ENCODE data around the gene NOD1.
A peak's percentile ranks its signal among the peaks of the same experiment; 100 is the strongest.
"Not testable (repeated sequence)": the region's sequence is repeated elsewhere in the genome, so short reads cannot be mapped to it uniquely, and the experiment has no call there.

Gene NOD1

DNA sequence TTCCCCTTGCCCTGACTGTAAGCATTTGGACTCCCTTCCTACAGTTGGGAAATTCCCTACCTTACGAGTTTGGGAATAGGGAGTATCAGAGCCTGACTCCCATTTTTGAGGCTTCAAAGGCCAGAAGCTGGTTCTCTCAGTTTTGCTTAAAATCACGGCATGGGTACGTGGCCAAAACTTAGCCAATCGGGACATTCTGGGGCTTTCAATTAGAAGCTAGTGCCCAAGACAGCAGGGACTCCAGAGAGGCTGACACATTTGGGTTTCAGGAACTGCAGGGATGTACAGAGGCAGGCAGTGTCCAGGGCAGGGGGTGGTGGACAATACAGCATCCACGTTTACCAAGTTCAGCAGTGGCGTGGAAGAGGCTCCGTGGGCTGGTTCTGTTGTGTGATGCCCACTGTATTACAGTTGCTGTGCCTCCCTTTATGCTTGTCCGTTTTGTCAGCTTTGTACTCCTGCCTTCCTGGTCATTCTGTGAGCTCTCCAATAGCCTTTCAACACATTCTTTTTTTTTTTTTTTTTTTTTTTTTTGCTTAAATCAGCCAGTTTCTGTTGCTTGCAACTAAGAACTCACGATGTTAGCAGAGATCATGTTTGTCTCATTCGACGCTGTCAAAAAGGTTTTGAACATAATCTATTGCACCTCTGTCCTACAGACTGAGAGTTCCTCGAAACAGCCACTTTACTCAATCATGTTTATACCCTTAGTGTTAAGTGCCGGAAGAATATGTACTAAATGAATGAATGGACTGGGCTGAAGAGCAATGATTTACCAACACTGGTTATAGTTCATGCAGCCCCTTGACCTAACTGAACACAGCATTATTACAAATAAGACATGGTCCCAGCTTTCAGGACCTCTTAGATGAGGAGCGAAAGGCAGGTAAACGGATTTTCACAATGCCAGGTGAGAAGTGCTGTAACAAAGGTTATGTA lies 25.0 kb upstream of the NOD1 start:
- DNase-seq (ENCODE audit: low read depth in 3 of 3) = no peak

GRCh38 chr7:30502470-30503251 lies 24.1 kb upstream of the NOD1 start:
- no peak for DNase-seq (ENCODE audit: low read depth in 3 of 3)

GRCh38 chr7:30501264-30501663 lies 22.7 kb upstream of the NOD1 start:
- no peak for DNase-seq (ENCODE audit: low read depth in 3 of 3)

DNA sequence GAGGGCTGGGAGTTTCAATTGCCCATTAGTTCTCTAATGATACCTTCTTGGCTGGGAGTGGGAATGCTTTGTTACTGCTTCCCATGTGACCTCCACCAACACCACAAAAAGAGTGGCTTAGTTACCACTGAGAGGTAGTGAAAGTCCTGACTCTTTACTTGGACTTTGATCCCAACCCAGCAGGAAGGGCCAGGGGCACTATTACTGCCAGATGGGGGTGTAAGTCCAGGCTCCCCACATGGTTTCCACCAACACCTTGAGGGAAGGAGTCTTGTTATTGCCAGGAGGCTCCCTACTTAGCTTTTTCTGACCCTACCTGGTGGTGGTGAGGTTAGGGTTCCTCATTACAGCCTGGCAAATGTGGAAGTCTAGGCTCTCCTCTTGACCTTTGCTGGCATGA lies 14.6 kb upstream of the NOD1 start:
- no peak for DNase-seq (ENCODE audit: low read depth in 3 of 3)

- no peak for DNase-seq (ENCODE audit: low read depth in 3 of 3)
Measured at GRCh38 chr7:30491417-30491816, 12.8 kb upstream of the NOD1 start.

- no peak for DNase-seq (ENCODE audit: low read depth in 3 of 3)
Measured at GRCh38 chr7:30487371-30487770, 8.8 kb upstream of the NOD1 start.

GRCh38 chr7:30485667-30486066 lies 7.1 kb upstream of the NOD1 start:
- DNase-seq (ENCODE audit: low read depth in 3 of 3) = no peak

DNA sequence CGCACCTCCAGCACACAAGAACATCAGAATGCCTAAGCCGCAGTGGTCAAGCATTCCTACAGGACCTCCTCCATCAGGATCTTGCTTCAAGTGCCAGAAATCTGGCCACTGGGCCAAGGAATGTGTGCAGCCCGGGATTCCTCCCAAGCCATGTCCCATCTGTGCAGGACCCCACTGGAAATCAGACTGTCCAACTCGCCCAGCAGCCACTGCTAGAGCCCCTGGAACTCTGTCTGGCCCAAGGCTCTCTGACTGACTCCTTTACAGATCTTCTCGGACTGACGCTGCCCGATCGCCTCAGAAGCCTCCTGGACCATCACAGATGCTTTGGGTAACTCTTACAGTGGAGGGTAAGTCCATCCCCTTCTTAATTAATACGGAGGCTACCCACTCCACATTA lies 2.8 kb upstream of the NOD1 start:
- not testable (repeated sequence) for DNase-seq (ENCODE audit: low read depth in 3 of 3)

DNA sequence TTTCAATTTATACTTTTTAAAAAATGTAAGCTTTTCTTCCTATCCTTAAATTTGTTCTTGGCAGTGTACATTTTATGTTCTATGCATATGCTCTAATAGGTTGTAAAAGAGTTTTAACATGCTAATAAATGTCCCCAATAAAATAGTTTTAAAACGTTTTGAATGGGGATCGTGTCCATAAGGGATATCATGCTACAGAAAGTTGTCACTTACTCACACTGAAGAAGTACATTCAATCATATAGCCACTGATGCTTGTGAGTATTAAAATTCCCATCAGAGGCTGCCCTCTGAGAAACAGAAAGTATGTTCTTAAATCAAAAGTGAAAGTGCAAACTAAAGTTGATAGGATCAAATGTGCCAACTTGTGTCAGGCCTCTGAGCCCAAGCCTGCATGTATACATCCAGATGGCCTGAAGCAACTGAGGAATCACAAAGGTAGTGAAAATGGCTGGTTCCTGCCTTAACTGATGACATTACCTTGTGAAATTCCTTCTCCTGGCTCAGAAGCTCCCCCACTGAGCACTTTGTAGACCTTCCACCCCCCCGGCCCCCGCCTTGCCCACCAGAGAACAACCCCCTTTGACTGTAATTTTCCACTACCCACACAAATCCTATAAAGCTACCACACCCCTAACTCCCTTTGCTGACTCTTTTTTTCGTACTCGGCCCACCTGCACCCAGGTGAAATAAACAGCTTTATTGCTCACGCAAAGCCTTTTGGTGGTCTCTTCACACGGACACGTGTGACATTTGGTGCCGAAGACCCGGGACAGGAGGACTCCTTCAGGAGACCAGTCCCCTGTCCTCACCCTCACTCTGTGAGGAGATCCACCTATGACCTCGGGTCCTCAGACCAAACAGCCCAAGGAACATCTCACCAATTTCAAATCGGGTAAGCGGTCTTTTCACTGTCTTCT lies 877 bp upstream of the NOD1 start:
- peak in 1 of 3 experiments; percentile 13 for DNase-seq (ENCODE audit: low read depth in 3 of 3)

- no peak for DNase-seq (ENCODE audit: low read depth in 3 of 3)
Measured at GRCh38 chr7:30476459-30477145, 2.0 kb downstream of the NOD1 start.

GRCh38 chr7:30475580-30475979 lies 3.0 kb downstream of the NOD1 start:
- DNase-seq (ENCODE audit: low read depth in 3 of 3) = no peak

DNA sequence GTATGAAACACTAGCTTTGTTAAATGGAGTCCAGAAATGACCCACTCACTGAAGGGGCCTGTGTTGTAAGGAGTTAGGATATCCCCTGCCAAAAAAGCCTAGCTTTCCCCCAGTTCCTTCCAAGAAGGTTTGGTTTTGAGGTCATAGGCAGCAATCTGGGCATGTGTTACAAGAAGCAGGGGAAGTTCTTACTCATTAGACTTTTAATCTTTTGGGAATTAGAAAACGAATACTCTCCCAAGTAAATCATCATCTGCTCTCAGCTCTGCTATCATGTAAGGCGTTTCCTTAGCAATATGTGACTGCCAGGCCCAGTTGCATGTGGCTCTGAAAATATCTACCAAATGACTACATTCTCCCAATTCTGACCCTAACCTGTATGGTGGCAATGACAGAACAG lies 3.7 kb downstream of the NOD1 start:
- DNase-seq (ENCODE audit: low read depth in 3 of 3) = no peak

DNA sequence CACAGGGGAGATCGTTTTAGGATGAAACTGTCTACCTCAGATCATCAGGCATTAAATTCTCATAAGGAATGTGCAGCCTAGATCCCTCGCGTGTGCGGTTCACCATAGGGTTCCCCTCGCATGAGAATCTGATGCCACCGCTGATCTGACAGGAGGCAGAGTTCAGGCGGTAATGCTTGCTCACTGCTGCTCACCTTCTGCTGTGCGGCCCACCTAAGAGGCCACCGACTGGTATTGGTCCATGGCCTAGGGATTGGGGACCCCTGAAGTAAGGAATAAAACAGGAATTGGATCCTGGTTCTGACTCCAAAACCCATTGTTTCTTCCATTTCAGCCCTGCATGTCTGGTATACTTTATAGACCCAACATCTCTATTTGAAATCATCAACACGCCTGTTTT lies 4.1 kb downstream of the NOD1 start:
- no peak for DNase-seq (ENCODE audit: low read depth in 3 of 3)

- no peak for DNase-seq (ENCODE audit: low read depth in 3 of 3)
Measured at GRCh38 chr7:30473903-30474302, 4.7 kb downstream of the NOD1 start.

- DNase-seq (ENCODE audit: low read depth in 3 of 3) = no peak
Measured at GRCh38 chr7:30472784-30473775, 5.5 kb downstream of the NOD1 start.

DNA sequence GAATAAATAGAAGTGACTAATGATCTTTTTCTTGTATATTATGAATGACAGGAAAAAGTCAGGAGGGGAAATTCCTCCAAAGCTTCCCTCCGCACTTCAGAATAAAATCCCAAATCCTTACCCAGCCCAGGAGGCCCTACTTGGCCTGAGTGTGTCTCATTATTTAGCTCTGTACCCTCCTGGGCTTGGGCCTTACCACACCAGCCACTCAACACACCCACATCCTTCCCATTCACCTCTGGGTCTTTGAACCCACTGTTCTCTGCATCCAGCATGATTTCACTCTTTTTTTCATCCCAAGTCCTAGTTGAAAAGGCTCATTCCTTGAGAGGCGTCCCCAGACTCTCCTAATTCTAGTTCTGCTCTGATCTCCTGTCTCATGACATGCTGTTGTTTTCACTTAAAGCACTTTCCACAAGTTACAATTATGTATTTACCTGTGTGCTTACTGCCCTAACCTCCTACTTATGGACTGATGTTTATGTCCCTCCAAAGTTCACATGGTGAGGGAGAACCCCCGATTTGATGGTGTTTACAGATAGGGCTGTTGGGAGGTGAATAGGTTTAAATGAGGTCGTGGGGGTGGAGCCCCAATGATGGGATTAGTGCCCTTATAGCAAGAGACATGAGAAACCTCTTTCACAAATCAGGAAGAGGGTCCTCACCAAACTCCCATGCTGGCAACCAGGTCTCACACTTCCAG lies 6.4 kb downstream of the NOD1 start:
- DNase-seq (ENCODE audit: low read depth in 3 of 3) = no peak

- no peak for DNase-seq (ENCODE audit: low read depth in 3 of 3)
Measured at GRCh38 chr7:30471205-30471604, 7.4 kb downstream of the NOD1 start.

- no peak for DNase-seq (ENCODE audit: low read depth in 3 of 3)
Measured at GRCh38 chr7:30470771-30471170, 7.8 kb downstream of the NOD1 start.

DNA sequence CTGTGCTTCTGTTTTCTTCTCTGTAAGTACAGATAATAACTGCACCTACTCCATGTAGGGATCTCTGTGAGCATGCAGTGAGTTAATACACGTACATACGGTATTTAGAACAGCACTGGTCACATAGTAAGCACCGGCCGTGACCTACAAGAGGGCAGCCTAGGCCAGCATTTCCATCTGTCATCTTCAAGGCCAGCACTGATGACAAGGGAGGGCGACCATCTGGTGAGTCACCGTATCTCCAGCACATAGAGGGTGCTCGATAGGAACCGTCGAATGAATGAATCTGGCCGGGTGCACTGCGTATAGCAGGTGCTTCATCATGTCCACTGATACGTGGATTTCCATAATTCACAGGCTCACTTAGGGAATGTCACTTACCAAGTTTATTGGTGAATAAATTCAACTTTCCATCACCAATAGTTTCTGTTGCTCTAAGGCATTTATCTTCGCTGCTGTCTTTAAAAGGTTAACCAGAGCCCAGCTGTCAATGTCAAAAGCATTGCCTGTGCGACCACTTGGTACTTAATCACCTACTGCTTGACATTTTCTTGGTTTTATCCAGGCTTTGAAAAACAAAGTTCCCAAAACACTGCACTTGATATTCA lies 8.3 kb downstream of the NOD1 start:
- no peak for DNase-seq (ENCODE audit: low read depth in 3 of 3)
